HL-60 (cell line): ENCODE measurements around the gene TRMU.

Source experiments
- GABPA ChIP-seq: IDR thresholded peaks from 2 replicates; pipeline ENCODE4 v1.6.1; 2012; ENCODE audit warnings: low read depth
- REST ChIP-seq: IDR thresholded peaks from 2 replicates; pipeline ENCODE4 v1.6.1; 2012; ENCODE audit warnings: low read depth; ENCODE audit not compliant: insufficient replicate concordance
- SPI1 ChIP-seq: IDR thresholded peaks from 2 replicates; pipeline ENCODE4 v1.6.1; 2012; ENCODE audit warnings: low read depth, mild to moderate bottlenecking, borderline replicate concordance
- TF ChIP-seq, protein P1 (sequence below): IDR thresholded peaks from one replicate; pipeline ENCODE4 v1.5.1; 2011; ENCODE audit warnings: low read length, control low read depth, inconsistent platforms; ENCODE audit not compliant: insufficient read depth

- TF ChIP-seq REST (no peak), SPI1 (no peak), GABPA (no peak)
- TF ChIP-seq, protein P1, sequence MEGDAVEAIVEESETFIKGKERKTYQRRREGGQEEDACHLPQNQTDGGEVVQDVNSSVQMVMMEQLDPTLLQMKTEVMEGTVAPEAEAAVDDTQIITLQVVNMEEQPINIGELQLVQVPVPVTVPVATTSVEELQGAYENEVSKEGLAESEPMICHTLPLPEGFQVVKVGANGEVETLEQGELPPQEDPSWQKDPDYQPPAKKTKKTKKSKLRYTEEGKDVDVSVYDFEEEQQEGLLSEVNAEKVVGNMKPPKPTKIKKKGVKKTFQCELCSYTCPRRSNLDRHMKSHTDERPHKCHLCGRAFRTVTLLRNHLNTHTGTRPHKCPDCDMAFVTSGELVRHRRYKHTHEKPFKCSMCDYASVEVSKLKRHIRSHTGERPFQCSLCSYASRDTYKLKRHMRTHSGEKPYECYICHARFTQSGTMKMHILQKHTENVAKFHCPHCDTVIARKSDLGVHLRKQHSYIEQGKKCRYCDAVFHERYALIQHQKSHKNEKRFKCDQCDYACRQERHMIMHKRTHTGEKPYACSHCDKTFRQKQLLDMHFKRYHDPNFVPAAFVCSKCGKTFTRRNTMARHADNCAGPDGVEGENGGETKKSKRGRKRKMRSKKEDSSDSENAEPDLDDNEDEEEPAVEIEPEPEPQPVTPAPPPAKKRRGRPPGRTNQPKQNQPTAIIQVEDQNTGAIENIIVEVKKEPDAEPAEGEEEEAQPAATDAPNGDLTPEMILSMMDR: no peak
Observed at GRCh38 chr22:46322711-46323110, 12.8 kb upstream of the TRMU start.
